ENCODE results near the gene AMH.

DNA sequence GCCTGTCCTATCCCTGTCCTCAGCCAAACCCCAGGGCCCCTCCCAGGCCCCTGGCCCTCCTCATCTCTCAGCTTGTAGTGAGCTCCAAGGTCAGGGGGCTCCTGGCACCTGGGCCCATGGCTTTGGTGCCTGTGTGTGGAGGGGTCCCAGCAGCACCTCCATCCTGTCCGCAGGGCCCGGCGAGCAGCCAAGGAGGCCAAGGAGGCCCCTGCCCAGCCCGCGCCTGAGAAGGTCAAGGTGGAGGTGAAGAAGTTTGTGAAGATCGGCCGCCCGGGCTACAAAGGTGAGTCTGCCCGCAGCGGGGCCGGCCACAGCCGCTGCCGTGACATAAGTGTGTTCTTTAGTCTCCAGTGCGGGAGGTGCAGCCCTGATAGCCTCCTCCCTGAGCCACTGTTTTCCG is 3.9 kb upstream of the AMH start:
- TF ChIP-seq, protein P1, sequence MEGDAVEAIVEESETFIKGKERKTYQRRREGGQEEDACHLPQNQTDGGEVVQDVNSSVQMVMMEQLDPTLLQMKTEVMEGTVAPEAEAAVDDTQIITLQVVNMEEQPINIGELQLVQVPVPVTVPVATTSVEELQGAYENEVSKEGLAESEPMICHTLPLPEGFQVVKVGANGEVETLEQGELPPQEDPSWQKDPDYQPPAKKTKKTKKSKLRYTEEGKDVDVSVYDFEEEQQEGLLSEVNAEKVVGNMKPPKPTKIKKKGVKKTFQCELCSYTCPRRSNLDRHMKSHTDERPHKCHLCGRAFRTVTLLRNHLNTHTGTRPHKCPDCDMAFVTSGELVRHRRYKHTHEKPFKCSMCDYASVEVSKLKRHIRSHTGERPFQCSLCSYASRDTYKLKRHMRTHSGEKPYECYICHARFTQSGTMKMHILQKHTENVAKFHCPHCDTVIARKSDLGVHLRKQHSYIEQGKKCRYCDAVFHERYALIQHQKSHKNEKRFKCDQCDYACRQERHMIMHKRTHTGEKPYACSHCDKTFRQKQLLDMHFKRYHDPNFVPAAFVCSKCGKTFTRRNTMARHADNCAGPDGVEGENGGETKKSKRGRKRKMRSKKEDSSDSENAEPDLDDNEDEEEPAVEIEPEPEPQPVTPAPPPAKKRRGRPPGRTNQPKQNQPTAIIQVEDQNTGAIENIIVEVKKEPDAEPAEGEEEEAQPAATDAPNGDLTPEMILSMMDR (IDR thresholded peaks at IDR 0.05): no peak
- TF ChIP-seq POLR2A (IDR thresholded peaks at IDR 0.05; ENCODE audit: low read depth): no peak
- TF ChIP-seq EP300 (IDR thresholded peaks at IDR 0.05): no peak
